GM23248 (cell line): ENCODE results near the gene IL17RE.

Source experiments
- EZH2 ChIP-seq: fragments of 200-600 bp; sonication (generic); IDR thresholded peaks from 2 replicates; pipeline ENCODE4 v1.6.1; 2018; ENCODE audit warnings: antibody characterized with exemption, mild to moderate bottlenecking; ENCODE audit not compliant: insufficient read depth, poor library complexity, severe bottlenecking
- EZH2phosphoT487 ChIP-seq: fragments of 200-600 bp; sonication (generic); IDR thresholded peaks from 2 replicates; pipeline ENCODE4 v1.6.1; 2018; ENCODE audit warnings: antibody characterized with exemption, moderate library complexity, mild to moderate bottlenecking, low read depth; ENCODE audit not compliant: insufficient read depth

GRCh38 chr3:9869955-9870354 lies 32.7 kb upstream of the IL17RE start:
- TF ChIP-seq EZH2 (no peak), EZH2phosphoT487 (no peak)
